ENCODE results near the gene TMEM80. TPM values are rescaled to one million over a fixed set of nuclear protein-coding genes. Genes with fewer than 3 reads are reported as not detected.

TMEM80 gene
- total and polyA plus RNA-seq, 9 donors: 10.1 to 26.0 (median 19.2) TPM

DNA sequence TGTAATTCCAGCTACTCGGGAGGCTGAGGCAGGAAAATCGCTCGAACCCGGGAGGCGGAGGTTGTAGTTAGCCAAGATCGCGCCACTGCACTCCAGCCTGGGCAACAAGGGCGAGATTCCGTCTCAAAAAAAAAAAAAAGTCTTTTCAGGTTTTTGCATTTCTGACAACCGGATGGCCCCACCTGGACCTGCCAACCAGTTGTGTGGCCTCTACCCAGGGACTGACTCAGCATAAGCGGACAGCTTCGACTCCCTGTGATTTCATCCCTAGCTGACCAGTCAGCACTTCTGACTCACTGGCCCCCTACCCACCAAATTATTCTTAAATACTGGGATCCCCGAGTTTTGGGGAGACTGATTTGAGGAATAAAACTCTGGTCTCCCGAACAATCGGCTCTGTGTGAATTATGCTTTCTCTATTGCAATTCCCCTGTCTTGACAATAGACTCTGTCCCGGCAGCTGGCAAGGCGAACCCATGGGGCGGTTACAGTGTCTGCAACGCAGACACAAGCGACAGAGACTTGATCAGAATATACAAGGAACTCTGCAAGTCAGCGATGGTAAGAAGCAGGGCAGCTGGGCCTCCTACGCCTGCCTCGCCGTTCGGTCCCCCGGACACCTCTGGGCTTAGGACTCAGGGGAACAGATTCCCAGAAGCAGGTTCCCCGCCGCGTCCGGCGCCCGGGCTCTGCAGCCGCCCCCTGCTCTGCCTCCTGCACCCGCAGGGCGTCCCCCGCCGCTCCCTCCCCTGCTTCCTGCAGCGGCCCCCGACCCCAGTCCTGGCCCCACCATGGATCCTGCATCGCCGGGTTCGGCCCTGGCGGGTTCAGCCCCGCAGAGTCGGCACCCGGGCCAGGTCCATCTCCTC, 50.9 kb downstream of the TMEM80 start:
- no peak for DNase-seq
- 26% methylated on average over 40 of the region's 46 CpGs for WGBS (ENCODE audit: insufficient coverage)
- Histone ChIP-seq H3K4me1 (ENCODE audit: control insufficient read depth, insufficient read depth, low read length) (peaks cover 17% of the 10 kb centered on the region), H3K27ac (ENCODE audit: low read length) (no peak overlapping the region), H3K36me3 (ENCODE audit: control insufficient read depth, insufficient read depth, low read length) (no peaks in the 10 kb centered on the region), H3K4me3 (ENCODE audit: low read length) (peak overlapping the region; percentile 66), H3K27me3 (ENCODE audit: control insufficient read depth, insufficient read depth, low read length) (no peaks in the 10 kb centered on the region), H3K9me3 (replicated peaks; ENCODE audit: control insufficient read depth, low read depth, low read length) (no peaks in the 10 kb centered on the region)

DNA sequence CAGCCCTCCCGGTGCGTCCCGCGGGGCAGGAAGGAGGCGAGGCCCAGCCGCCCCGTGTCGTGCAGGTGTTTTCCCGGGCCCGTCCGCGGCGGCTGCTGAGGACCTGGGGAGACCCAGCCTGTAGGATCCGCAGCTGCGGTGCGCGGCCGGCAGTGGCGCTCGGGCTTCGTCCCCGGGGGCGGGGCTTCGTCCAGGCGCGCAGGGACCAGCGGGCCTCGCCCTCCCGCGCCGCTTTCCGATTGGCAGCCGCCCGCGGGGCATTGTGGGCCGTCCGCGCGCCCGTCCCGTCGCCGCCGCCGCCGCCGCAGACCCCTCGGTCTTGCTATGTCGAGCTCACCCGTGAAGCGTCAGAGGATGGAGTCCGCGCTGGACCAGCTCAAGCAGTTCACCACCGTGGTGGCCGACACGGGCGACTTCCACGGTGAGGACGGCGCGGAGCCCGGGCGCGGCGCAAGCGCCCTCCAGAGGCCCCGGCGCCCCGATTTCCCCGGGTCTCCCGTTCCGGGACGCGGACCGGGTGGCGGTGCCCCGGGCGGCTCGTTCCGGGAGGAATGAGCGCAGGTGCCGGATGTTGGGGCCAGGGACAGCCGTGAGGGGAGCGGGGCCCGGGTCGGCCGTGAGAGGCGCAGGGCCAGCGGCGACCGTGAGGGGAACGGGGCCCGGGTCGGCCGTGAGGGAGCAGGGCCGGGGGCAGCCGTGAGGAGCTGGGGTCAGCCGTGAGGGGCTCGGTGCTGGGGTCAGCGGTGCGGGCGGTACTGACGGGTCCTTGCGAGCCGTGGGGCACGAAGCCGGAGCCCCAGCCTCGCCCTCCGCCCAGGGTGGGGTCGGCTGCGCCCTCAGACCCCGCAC, 51.8 kb downstream of the TMEM80 start, which contains the start of gene TALDO1:
TSS of gene TALDO1 (plus strand) at position 307 of the 849 bp plus-strand sequence. CDS start at position 325, 18 bp downstream.
- H3K27ac ChIP-seq (ENCODE audit: low read length): peak within 1 kb of the TSS; percentile 7
- no peaks in the 10 kb centered on the region for H3K36me3 ChIP-seq (ENCODE audit: control insufficient read depth, insufficient read depth, low read length)
- under 1% methylated on average over 110 of the region's 112 CpGs for WGBS (ENCODE audit: insufficient coverage)
- H3K9me3 ChIP-seq (replicated peaks; ENCODE audit: control insufficient read depth, low read depth, low read length): no peaks in the 10 kb centered on the region
- peak; percentile 94 for DNase-seq
- no peaks in the 10 kb centered on the region for H3K27me3 ChIP-seq (ENCODE audit: control insufficient read depth, insufficient read depth, low read length)
- peak within 1 kb of the TSS; percentile 66 for H3K4me3 ChIP-seq (ENCODE audit: low read length)
- peaks cover 17% of the 10 kb centered on the region for H3K4me1 ChIP-seq (ENCODE audit: control insufficient read depth, insufficient read depth, low read length)

DNA sequence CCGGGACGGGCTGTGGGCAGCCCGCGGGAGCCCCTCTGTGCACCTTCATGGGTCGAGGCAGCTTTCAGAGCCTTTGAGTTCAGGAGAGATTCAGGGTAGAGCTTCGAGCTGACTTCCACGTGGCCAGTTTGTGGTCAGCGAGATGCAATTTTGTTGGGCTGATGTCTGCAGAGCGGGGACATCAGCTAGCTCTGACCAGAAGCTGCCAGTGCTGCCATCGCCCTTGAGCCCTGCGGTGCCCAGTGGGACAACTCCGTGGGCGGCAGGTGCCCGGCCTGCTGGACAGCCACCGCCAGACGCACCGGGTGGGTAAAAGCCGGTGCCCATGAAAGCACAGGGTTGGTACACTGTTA, 52.4 kb downstream of the TMEM80 start:
- no peak for DNase-seq
- no peaks in the 10 kb centered on the region for H3K27me3 ChIP-seq (ENCODE audit: control insufficient read depth, insufficient read depth, low read length)
- H3K27ac ChIP-seq (ENCODE audit: low read length): peak overlapping the region; percentile 7

DNA sequence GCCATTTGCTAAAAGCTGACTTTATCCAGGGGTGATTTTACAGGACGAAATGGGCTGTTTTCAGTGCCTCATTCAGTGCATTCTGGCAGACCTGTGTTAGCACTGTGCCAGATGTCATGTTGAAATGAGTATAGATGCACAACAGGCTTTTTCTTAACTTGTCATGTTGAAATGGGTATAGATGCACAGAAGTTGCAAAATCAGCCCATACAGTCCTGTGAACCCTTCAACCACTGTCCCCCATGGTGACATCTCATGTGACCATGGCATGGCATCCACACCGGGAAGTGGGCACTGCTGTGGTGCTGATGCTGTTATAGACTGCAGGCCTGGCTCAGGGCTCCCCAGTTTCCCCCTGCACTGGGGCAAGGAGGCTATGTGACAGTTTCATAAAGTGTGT, 54.1 kb downstream of the TMEM80 start:
- Histone ChIP-seq H3K36me3 (ENCODE audit: control insufficient read depth, insufficient read depth, low read length) (no peaks in the 10 kb centered on the region), H3K4me1 (ENCODE audit: control insufficient read depth, insufficient read depth, low read length) (peaks cover 17% of the 10 kb centered on the region), H3K27ac (ENCODE audit: low read length) (no peak overlapping the region), H3K27me3 (ENCODE audit: control insufficient read depth, insufficient read depth, low read length) (no peaks in the 10 kb centered on the region), H3K4me3 (ENCODE audit: low read length) (no peak overlapping the region), H3K9me3 (replicated peaks; ENCODE audit: control insufficient read depth, low read depth, low read length) (no peaks in the 10 kb centered on the region)
- WGBS (ENCODE audit: insufficient coverage): 40% methylated on average over 1 of the region's 2 CpGs
- DNase-seq: no peak

More for the DNA sequence above, 52.4 kb downstream of the TMEM80 start:
- 5% methylated on average over 15 of the region's 18 CpGs for WGBS (ENCODE audit: insufficient coverage)
- Histone ChIP-seq H3K4me3 (ENCODE audit: low read length) (peak overlapping the region; percentile 66), H3K36me3 (ENCODE audit: control insufficient read depth, insufficient read depth, low read length) (no peaks in the 10 kb centered on the region), H3K4me1 (ENCODE audit: control insufficient read depth, insufficient read depth, low read length) (peaks cover 17% of the 10 kb centered on the region), H3K9me3 (replicated peaks; ENCODE audit: control insufficient read depth, low read depth, low read length) (no peaks in the 10 kb centered on the region)

Other genes with a start within 250 kb of the TMEM80 start
- 19.4 TPM for gene PTDSS2, start 245.5 kb upstream of the TMEM80 start, total RNA-seq
- 10 to 100 TPM; 25.6 to 47.2 (median 30.4) TPM for gene PTDSS2, start 245.5 kb upstream of the TMEM80 start, polyA plus RNA-seq (ENCODE audit: insufficient read depth in 1 of 8, insufficient read length in 8 of 8, low replicate concordance in 1 of 8)
- 89.5 TPM for gene RNH1, start 188.6 kb upstream of the TMEM80 start, total RNA-seq
- 100 to 1,000 TPM in 4 of 8 donors, 10 to 100 TPM in 4; 89.6 to 107 (median 99.6) TPM for gene RNH1, start 188.6 kb upstream of the TMEM80 start, polyA plus RNA-seq (ENCODE audit: insufficient read depth in 1 of 8, insufficient read length in 8 of 8, low replicate concordance in 1 of 8)
- gene HRAS, start 160.2 kb upstream of the TMEM80 start, total RNA-seq: 90.4 TPM
- 100 to 1,000 TPM in 5 of 8 donors, 10 to 100 TPM in 3; 78.8 to 143 (median 119) TPM for gene HRAS, start 160.2 kb upstream of the TMEM80 start, polyA plus RNA-seq (ENCODE audit: insufficient read depth in 1 of 8, insufficient read length in 8 of 8, low replicate concordance in 1 of 8)
- gene LRRC56, start 158.3 kb upstream of the TMEM80 start, total RNA-seq: 2.0 TPM
- gene LRRC56, start 158.3 kb upstream of the TMEM80 start, polyA plus RNA-seq (ENCODE audit: insufficient read depth in 1 of 8, insufficient read length in 8 of 8, low replicate concordance in 1 of 8): 1 to 10 TPM; 1.7 to 8.4 (median 5.9) TPM
- 0.22 TPM for gene LMNTD2, start 135.1 kb upstream of the TMEM80 start, total RNA-seq
- 1 to 10 TPM in 2 of 8 donors, under 1 TPM in 6; 0.25 to 1.5 (median 0.62) TPM for gene LMNTD2, start 135.1 kb upstream of the TMEM80 start, polyA plus RNA-seq (ENCODE audit: insufficient read depth in 1 of 8, insufficient read length in 8 of 8, low replicate concordance in 1 of 8)
- gene RASSF7, start 134.8 kb upstream of the TMEM80 start, total RNA-seq: 2.3 TPM
- 1 to 10 TPM; 2.3 to 4.4 (median 2.6) TPM for gene RASSF7, start 134.8 kb upstream of the TMEM80 start, polyA plus RNA-seq (ENCODE audit: insufficient read depth in 1 of 8, insufficient read length in 8 of 8, low replicate concordance in 1 of 8)
- gene PHRF1, start 119.3 kb upstream of the TMEM80 start, total RNA-seq: 13.1 TPM
- 10 to 100 TPM; 16.0 to 23.1 (median 20.2) TPM for gene PHRF1, start 119.3 kb upstream of the TMEM80 start, polyA plus RNA-seq (ENCODE audit: insufficient read depth in 1 of 8, insufficient read length in 8 of 8, low replicate concordance in 1 of 8)
- gene IRF7, start 79.9 kb upstream of the TMEM80 start, total RNA-seq: 11.3 TPM
- 10 to 100 TPM in 3 of 8 donors, 1 to 10 TPM in 5; 7.8 to 14.7 (median 9.6) TPM for gene IRF7, start 79.9 kb upstream of the TMEM80 start, polyA plus RNA-seq (ENCODE audit: insufficient read depth in 1 of 8, insufficient read length in 8 of 8, low replicate concordance in 1 of 8)
- 0.75 TPM for gene CDHR5, start 70.9 kb upstream of the TMEM80 start, total RNA-seq
- gene CDHR5, start 70.9 kb upstream of the TMEM80 start, polyA plus RNA-seq (ENCODE audit: insufficient read depth in 1 of 8, insufficient read length in 8 of 8, low replicate concordance in 1 of 8): 10 to 100 TPM in 1 of 8 donors, 1 to 10 TPM in 6, under 1 TPM in 1; 0.65 to 33.7 (median 1.4) TPM
- gene SCT, start 68.6 kb upstream of the TMEM80 start, total RNA-seq: 55.2 TPM
- 100 to 1,000 TPM in 2 of 8 donors, 10 to 100 TPM in 6; 37.0 to 126 (median 66.4) TPM for gene SCT, start 68.6 kb upstream of the TMEM80 start, polyA plus RNA-seq (ENCODE audit: insufficient read depth in 1 of 8, insufficient read length in 8 of 8, low replicate concordance in 1 of 8)
- 0.22 TPM for gene DRD4, start 58.5 kb upstream of the TMEM80 start, total RNA-seq
- 1 to 10 TPM in 2 of 8 donors, under 1 TPM in 6; 0.18 to 2.0 (median 0.83) TPM for gene DRD4, start 58.5 kb upstream of the TMEM80 start, polyA plus RNA-seq (ENCODE audit: insufficient read depth in 1 of 8, insufficient read length in 8 of 8, low replicate concordance in 1 of 8)
- gene DEAF1, start 594 bp upstream of the TMEM80 start, total RNA-seq: 22.7 TPM
- 10 to 100 TPM; 29.3 to 38.9 (median 31.7) TPM for gene DEAF1, start 594 bp upstream of the TMEM80 start, polyA plus RNA-seq (ENCODE audit: insufficient read depth in 1 of 8, insufficient read length in 8 of 8, low replicate concordance in 1 of 8)
- gene EPS8L2, start 10.4 kb downstream of the TMEM80 start, total RNA-seq: 1.6 TPM
- gene EPS8L2, start 10.4 kb downstream of the TMEM80 start, polyA plus RNA-seq (ENCODE audit: insufficient read depth in 1 of 8, insufficient read length in 8 of 8, low replicate concordance in 1 of 8): 10 to 100 TPM in 1 of 8 donors, 1 to 10 TPM in 7; 1.5 to 14.1 (median 2.2) TPM
- gene TALDO1, start 51.6 kb downstream of the TMEM80 start, total RNA-seq: 62.7 TPM
- gene TALDO1, start 51.6 kb downstream of the TMEM80 start, polyA plus RNA-seq (ENCODE audit: insufficient read depth in 1 of 8, insufficient read length in 8 of 8, low replicate concordance in 1 of 8): 10 to 100 TPM; 60.2 to 79.9 (median 71.3) TPM
- 18.1 TPM for gene GATD1, start 81.7 kb downstream of the TMEM80 start, total RNA-seq
- gene GATD1, start 81.7 kb downstream of the TMEM80 start, polyA plus RNA-seq (ENCODE audit: insufficient read depth in 1 of 8, insufficient read length in 8 of 8, low replicate concordance in 1 of 8): 10 to 100 TPM; 38.9 to 53.2 (median 44.8) TPM
- 0.04 TPM for gene CEND1, start 94.3 kb downstream of the TMEM80 start, total RNA-seq
- gene CEND1, start 94.3 kb downstream of the TMEM80 start, polyA plus RNA-seq (ENCODE audit: insufficient read depth in 1 of 8, insufficient read length in 8 of 8, low replicate concordance in 1 of 8): 1 to 10 TPM in 1 of 8 donors, under 1 TPM in 7; 0.36 to 1.5 (median 0.56) TPM
- 5.4 TPM for gene SLC25A22, start 102.5 kb downstream of the TMEM80 start, total RNA-seq
- gene SLC25A22, start 102.5 kb downstream of the TMEM80 start, polyA plus RNA-seq (ENCODE audit: insufficient read depth in 1 of 8, insufficient read length in 8 of 8, low replicate concordance in 1 of 8): 10 to 100 TPM; 10.4 to 15.8 (median 14.2) TPM
- 3.9 TPM for gene PIDD1, start 109.4 kb downstream of the TMEM80 start, total RNA-seq
- gene PIDD1, start 109.4 kb downstream of the TMEM80 start, polyA plus RNA-seq (ENCODE audit: insufficient read depth in 1 of 8, insufficient read length in 8 of 8, low replicate concordance in 1 of 8): 10 to 100 TPM in 4 of 8 donors, 1 to 10 TPM in 4; 5.5 to 13.7 (median 10.0) TPM
- gene RPLP2, start 114.2 kb downstream of the TMEM80 start, total RNA-seq: 2,004 TPM
- gene RPLP2, start 114.2 kb downstream of the TMEM80 start, polyA plus RNA-seq (ENCODE audit: insufficient read depth in 1 of 8, insufficient read length in 8 of 8, low replicate concordance in 1 of 8): 1,000 to 10,000 TPM; 1,485 to 2,136 (median 1,739) TPM
- gene PNPLA2, start 123.1 kb downstream of the TMEM80 start, total RNA-seq: 9.0 TPM
- 10 to 100 TPM; 19.4 to 46.1 (median 28.4) TPM for gene PNPLA2, start 123.1 kb downstream of the TMEM80 start, polyA plus RNA-seq (ENCODE audit: insufficient read depth in 1 of 8, insufficient read length in 8 of 8, low replicate concordance in 1 of 8)
- 6.9 TPM for gene CRACR2B, start 132.1 kb downstream of the TMEM80 start, total RNA-seq
- 10 to 100 TPM in 7 of 8 donors, 1 to 10 TPM in 1; 7.7 to 22.0 (median 13.3) TPM for gene CRACR2B, start 132.1 kb downstream of the TMEM80 start, polyA plus RNA-seq (ENCODE audit: insufficient read depth in 1 of 8, insufficient read length in 8 of 8, low replicate concordance in 1 of 8)
- gene CD151, start 137.1 kb downstream of the TMEM80 start, total RNA-seq: 147 TPM
- gene CD151, start 137.1 kb downstream of the TMEM80 start, polyA plus RNA-seq (ENCODE audit: insufficient read depth in 1 of 8, insufficient read length in 8 of 8, low replicate concordance in 1 of 8): 100 to 1,000 TPM; 133 to 178 (median 151) TPM
- 97.7 TPM for gene POLR2L, start 146.7 kb downstream of the TMEM80 start, total RNA-seq
- 100 to 1,000 TPM; 114 to 147 (median 125) TPM for gene POLR2L, start 146.7 kb downstream of the TMEM80 start, polyA plus RNA-seq (ENCODE audit: insufficient read depth in 1 of 8, insufficient read length in 8 of 8, low replicate concordance in 1 of 8)
- 60.3 TPM for gene TSPAN4, start 147.0 kb downstream of the TMEM80 start, total RNA-seq
- gene TSPAN4, start 147.0 kb downstream of the TMEM80 start, polyA plus RNA-seq (ENCODE audit: insufficient read depth in 1 of 8, insufficient read length in 8 of 8, low replicate concordance in 1 of 8): 10 to 100 TPM; 48.0 to 75.9 (median 65.1) TPM
- 30.5 TPM for gene CHID1, start 215.0 kb downstream of the TMEM80 start, total RNA-seq
- gene CHID1, start 215.0 kb downstream of the TMEM80 start, polyA plus RNA-seq (ENCODE audit: insufficient read depth in 1 of 8, insufficient read length in 8 of 8, low replicate concordance in 1 of 8): 10 to 100 TPM; 60.4 to 77.4 (median 68.5) TPM
- gene AP2A2, start 230.1 kb downstream of the TMEM80 start, total RNA-seq: 18.5 TPM
- gene AP2A2, start 230.1 kb downstream of the TMEM80 start, polyA plus RNA-seq (ENCODE audit: insufficient read depth in 1 of 8, insufficient read length in 8 of 8, low replicate concordance in 1 of 8): 10 to 100 TPM; 38.3 to 61.4 (median 48.0) TPM

Measured in muscle of leg (tissue), 11 donors.